GM18517 (cell line): ENCODE measurements around the gene GIPC3.

Source experiments
- ATAC-seq: cut with Tn5 transposase; IDR thresholded peaks from one replicate; pipeline ENCODE4 v1.9.1; 2021; ENCODE audit warnings: mild to moderate bottlenecking, moderate library complexity; ENCODE audit not compliant: unreplicated experiment

Gene GIPC3

GRCh38 chr19:3585301-3586126, at the start of gene GIPC3:
GIPC3 (plus strand) TSS chr19:3585478; CDS start chr19:3585598, 120 bp downstream.
- no peak for ATAC-seq

GRCh38 chr19:3535563-3535965, 49.7 kb upstream of the GIPC3 start:
- no peak for ATAC-seq

- no peak for ATAC-seq
These were observed 49.3 kb upstream of the GIPC3 start for GRCh38 chr19:3535981-3536380.

GRCh38 chr19:3536429-3537100, 48.7 kb upstream of the GIPC3 start:
- ATAC-seq = no peak

DNA sequence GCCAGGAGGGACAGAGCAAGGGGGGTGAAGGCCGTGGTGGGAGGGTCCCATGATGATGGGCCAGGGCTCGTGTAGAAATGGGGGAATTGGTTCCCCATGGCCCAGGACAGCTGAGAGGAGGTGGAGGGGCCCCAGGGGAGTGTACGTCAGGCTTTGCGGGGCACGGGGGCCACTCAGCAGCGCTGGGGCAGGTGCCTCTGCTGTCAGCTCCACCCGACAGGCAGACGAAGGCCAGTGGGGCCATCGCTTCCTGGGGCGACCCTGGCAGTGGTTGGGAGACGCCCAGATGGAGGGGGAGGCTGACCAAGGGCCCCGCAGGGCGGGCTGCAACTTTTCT, 48.2 kb upstream of the GIPC3 start:
- no peak for ATAC-seq

GRCh38 chr19:3537438-3538240, 47.6 kb upstream of the GIPC3 start:
- no peak for ATAC-seq

- no peak for ATAC-seq
These were observed 46.9 kb upstream of the GIPC3 start for GRCh38 chr19:3538258-3538929.

- no peak for ATAC-seq
These were observed 46.1 kb upstream of the GIPC3 start, which contains the start of gene TEKTIP1 for GRCh38 chr19:3538965-3539755. TEKTIP1 (plus strand) TSS chr19:3539174; CDS start chr19:3539178, 4 bp downstream.

DNA sequence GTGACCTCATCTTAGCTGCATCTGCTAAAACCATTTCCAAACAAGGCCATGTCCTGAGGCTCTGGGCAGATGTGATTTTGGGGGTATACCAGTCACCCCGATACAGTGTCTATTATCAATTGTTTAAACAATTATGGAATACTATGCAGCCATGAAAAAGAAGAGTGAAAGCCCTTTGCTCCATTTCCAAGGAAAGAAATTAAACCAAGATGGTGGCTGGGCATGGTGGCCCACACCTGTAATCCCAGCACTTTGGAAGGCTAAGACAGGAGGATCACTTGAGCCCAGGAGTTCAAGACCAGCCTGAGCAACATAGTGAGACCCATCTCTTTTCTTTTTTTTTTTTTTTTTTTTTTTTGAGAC, 45.5 kb upstream of the GIPC3 start:
- ATAC-seq = no peak

DNA sequence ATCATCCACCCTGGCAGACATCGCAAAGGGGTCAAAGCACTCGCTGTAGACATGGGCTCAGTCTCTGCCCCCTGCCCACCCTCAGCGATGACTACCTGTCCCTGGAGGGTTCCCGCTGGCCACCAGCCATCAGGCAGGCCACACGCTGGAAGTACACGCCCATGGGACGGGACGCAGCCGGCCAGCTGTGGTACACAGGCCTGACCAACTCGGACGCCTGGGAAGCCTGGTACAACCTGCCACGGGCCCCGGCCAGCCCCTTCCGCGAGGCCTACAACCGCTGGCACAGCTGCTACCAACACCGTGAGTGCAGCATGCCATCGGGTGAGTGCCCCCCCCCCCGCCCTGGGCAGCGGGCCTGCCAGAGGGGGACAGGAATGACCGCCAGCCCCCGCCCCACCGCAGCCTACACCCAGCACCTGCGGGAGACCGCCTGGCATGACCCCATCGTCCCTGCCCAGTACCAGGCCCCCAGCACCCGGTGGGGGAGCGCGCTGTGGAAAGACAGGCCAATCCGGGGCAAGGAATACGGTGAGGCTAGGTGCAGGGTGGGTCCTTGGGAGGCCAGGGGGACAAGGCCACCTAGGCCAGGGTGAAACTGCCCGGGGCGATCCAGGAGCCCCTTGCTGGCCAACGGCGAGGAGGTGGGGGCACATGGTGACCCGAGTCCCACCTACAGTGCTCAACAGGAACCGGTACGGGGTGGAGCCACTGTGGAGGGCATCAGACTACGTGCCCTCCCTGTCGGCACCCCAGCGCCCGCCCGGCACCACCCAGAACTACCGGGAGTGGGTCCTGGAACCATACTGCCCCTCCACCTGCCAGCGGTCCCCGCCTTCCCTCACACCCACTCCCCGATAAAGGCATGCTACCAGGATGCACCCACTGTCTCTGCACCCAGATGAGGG, 41.9 kb upstream of the GIPC3 start:
- ATAC-seq = no peak

DNA sequence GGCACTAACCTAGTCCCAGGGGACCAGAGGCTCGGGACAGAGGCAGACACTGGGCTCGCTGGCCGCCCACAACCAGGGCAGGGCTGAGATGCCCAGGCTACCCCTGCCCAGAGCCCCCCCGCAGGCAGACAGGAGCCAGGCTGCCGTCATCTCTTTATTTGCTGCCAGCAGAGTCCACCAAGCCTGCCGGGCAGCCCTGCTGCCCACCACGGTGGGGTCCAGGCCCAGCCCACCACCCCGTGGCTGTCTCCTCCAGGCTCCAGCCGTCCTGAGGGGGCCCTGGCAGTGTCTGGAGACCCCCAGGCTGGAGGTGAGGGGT, 41.3 kb upstream of the GIPC3 start:
- no peak for ATAC-seq

DNA sequence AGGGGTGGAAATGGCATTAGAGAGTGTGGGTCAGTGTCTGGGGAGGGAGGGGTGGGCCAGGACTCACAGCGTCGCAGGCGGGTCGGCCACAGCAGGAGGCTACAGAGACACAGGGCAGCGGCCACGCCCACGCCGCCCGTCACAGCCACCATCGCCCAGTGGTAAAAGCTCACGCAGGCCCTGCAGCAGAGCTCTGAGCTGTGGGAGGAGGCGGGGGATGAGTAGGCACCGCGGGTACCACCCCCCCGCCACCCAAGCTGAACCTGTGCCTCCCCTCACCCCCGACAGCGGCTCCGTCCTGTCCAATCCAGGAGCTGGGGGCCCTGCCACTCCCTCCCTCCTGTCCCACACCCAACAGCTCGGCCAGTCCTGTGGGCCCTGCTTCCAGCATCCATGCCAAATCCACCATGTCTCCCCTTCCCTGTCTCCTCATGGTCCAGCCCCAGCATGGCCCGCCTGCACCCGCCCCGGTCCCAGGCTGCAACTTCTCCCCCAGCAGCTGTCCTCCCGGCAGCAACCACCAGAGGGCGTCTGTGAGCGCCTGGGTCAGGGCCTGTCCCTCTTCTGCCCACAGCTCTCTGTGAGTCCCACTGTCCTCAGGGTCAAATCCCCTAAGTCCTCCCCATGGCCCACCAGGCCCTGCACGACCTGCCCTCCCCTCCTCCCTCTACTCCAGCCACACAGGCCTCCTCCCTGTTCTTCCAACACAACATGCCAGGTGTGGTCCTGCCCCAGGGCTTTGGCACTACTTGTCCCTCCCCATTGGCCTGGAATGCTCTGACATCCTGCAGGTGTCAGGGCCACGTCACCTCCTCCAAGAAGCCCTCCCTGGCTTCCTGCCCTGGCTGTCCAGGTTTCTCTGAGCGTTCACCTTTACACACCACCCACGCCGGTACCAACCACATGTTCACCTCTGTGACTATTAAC, 40.3 kb upstream of the GIPC3 start:
- no peak for ATAC-seq

- ATAC-seq = no peak
These were observed 39.6 kb upstream of the GIPC3 start for GRCh38 chr19:3545669-3546034.

GRCh38 chr19:3546119-3546518, 39.2 kb upstream of the GIPC3 start:
- no peak for ATAC-seq

DNA sequence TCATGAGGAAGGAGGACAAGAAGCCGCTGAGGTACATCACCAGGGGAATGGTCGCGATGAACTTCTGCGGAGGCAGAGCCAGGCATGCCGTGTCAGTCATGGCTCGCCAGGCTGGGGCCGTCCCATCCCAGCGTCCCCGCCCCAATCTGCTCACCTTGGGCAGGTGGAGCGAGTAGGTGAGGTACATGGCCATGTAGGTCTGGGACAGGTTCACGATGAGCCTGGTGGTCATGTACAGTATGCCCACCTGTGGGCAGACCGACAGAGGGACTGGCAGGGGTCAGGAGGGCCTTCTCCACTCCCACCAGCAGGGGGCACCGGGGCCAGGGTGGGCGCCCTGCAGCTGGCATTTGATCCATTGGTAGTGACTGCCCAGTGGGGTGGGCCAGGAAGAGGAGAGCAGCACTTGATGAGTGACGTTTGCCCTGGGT, 38.0 kb upstream of the GIPC3 start:
- no peak for ATAC-seq

GRCh38 chr19:3547767-3548282, 37.5 kb upstream of the GIPC3 start:
- no peak for ATAC-seq

DNA sequence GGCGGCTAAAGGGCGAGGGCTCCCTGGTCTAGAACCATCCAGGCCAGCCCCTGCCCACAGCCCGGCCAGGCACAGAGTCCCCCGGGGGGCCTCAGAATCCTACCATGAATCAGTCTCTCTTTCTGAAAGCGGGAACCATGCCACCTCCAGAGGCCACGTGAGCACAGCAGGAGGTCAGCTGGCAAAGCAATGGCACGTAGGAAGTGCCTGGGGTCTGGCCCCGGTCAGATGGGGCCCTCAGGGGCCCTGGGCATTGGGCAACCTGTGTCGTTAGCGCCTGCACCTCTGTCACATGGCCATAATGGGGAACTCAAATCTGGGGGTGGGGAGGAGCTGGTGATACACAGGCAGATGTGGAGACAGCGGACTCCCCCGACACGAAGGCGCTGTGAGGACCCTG, 36.7 kb upstream of the GIPC3 start:
- ATAC-seq = no peak

- ATAC-seq = no peak
These were observed 35.5 kb upstream of the GIPC3 start for GRCh38 chr19:3549816-3550215.
